ENCODE results near the gene MVD.

The MVD gene

DNA sequence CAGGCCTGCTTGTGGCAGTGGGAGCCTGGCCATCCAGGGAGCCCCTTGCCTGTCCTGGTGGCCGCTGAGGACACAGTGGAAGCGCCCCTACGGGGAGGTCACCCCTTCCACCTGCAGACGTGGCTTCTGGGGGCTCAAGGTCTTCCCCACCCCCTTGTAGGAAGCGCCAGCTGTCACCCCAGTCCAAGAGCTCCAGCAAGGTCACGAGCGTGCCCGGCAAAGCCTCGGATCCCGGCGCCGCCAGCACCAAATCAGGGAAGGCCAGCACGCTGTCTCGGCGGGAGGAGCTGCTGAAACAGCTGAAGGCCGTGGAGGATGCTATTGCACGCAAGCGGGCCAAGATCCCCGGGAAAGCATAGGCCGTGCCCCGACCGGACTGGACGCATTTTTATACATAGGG lies 31.9 kb downstream of the MVD start:
- H3K4me3 ChIP-seq (ENCODE audit: low read depth, low read length), result no peak overlapping the region
- no peaks in the 10 kb centered on the region for H3K9me3 ChIP-seq (ENCODE audit: control insufficient read depth, insufficient read depth, low read length)
- H3K9ac ChIP-seq (ENCODE audit: low read depth, low read length), result no peak overlapping the region
- peaks cover 27% of the 10 kb centered on the region for H3K36me3 ChIP-seq (ENCODE audit: control insufficient read depth, insufficient read depth, low read length)
- H3K27me3 ChIP-seq (ENCODE audit: control insufficient read depth, insufficient read depth, low read length), result no peaks in the 10 kb centered on the region
- H3K4me1 ChIP-seq (ENCODE audit: control insufficient read depth, insufficient read depth, low read length), result no peaks in the 10 kb centered on the region

DNA sequence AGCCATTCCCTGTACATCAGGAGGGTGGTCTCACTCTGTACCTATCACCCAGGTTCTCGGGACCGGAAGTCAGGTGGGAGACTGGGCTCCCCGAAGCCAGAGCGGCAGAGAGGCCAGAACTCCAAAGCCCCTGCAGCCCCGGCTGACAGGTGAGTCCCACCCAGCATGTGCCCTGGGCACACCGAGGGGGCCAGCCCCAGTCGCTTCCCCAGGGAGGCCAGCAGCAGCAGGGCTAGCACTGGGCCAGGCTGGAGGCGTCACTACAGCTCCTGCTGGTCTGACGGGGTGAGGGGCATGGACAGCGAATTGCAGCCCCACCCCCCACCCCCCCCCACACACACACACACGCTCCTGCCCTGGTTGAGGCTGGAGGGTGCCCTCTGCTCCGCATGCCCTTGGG lies 32.5 kb downstream of the MVD start:
- Histone ChIP-seq H3K36me3 (ENCODE audit: control insufficient read depth, insufficient read depth, low read length) (peaks cover 27% of the 10 kb centered on the region), H3K9ac (ENCODE audit: low read depth, low read length) (no peak overlapping the region), H3K4me1 (ENCODE audit: control insufficient read depth, insufficient read depth, low read length) (no peaks in the 10 kb centered on the region), H3K9me3 (ENCODE audit: control insufficient read depth, insufficient read depth, low read length) (no peaks in the 10 kb centered on the region), H3K4me3 (ENCODE audit: low read depth, low read length) (no peak overlapping the region), H3K27me3 (ENCODE audit: control insufficient read depth, insufficient read depth, low read length) (no peaks in the 10 kb centered on the region)

DNA sequence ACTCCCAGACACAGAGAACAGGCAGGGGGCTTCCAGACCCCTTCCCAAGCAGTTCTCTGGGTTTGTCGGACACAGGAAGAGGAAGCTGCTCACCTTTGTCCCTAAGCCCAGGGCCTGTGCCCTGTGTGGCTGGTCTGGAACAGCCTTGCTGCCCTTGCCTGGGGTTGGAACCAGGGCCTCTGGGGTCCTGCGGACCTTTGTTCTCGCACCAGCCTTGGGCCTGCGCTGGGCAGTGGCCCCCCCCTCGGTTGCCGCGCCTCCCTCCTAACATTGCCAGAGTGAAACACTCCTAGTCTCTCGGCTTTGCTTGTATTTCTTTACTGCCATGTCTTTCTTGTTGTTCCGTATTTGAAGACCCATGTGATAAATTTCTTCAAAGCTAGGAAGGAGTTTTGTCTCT lies 33.1 kb downstream of the MVD start:
- Histone ChIP-seq H3K4me3 (ENCODE audit: low read depth, low read length) (no peak overlapping the region), H3K4me1 (ENCODE audit: control insufficient read depth, insufficient read depth, low read length) (no peaks in the 10 kb centered on the region), H3K27me3 (ENCODE audit: control insufficient read depth, insufficient read depth, low read length) (no peaks in the 10 kb centered on the region), H3K9ac (ENCODE audit: low read depth, low read length) (no peak overlapping the region), H3K36me3 (ENCODE audit: control insufficient read depth, insufficient read depth, low read length) (peaks cover 33% of the 10 kb centered on the region), H3K9me3 (ENCODE audit: control insufficient read depth, insufficient read depth, low read length) (no peaks in the 10 kb centered on the region)

DNA sequence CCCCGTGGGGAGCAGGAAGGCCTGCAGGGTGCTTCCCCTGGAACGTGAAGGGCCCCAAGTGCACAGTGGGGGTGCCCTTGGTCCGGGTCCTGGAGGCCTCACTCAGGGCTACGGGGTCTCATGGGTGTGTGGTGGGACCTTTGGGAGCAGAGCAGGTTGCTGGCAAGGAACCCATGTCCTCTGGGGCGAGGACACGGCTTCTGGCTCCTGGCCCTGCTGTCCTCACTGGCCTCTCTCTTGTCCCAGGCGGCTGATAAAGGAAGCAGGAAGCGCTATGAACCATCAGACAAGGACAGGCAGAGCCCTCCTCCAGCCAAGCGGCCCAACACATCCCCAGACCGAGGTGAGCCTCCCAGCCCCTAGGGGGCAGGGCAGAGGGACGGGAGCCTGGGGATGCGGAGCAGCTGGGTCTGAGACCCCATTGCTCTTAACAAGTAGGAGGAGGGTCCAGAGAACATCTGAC lies 34.3 kb downstream of the MVD start:
- H3K9ac ChIP-seq (ENCODE audit: low read depth, low read length), result no peak overlapping the region
- H3K4me3 ChIP-seq (ENCODE audit: low read depth, low read length), result no peak overlapping the region
- H3K9me3 ChIP-seq (ENCODE audit: control insufficient read depth, insufficient read depth, low read length), result no peaks in the 10 kb centered on the region
- no peaks in the 10 kb centered on the region for H3K4me1 ChIP-seq (ENCODE audit: control insufficient read depth, insufficient read depth, low read length)
- H3K27me3 ChIP-seq (ENCODE audit: control insufficient read depth, insufficient read depth, low read length), result no peaks in the 10 kb centered on the region
- peaks cover 45% of the 10 kb centered on the region for H3K36me3 ChIP-seq (ENCODE audit: control insufficient read depth, insufficient read depth, low read length)

DNA sequence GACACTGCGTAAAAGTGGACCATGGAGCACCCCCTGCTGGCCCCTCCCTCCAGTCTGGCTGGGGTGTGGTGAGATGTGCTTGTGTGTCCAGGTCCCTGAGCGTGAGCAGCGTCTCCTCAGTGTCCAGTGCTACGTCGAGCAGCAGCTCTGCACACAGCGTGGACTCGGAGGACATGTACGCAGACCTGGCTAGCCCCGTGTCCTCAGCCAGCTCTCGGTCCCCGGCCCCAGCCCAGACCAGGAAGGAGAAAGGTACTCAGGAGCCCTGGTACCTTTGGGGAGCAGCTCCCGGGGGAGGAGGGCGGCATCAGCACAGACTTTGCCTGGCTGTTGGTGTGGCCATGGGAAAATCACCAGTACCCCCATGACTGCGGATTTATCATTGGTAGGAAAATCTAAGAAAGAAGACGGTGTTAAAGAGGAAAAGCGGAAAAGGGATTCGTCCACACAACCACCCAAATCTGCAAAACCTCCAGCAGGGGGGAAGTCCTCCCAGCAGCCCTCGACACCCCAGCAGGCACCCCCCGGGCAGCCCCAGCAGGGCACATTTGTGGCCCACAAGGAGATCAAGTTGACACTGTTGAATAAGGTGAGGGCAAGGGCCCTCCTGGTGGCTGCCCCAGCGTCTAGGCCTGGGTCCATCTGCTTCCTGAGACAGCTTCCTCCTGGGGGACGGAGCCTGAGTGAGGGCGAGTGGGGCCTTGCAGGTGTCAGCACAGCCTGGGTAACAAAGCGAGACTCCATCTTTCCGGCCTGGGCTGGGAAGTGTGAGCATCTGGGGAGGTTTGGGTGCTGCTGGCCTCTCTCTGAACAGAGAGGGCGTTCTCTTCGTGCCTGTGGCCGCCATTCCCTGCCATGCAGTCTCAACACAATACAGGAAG lies 35.1 kb downstream of the MVD start:
- Histone ChIP-seq H3K9ac (ENCODE audit: low read depth, low read length) (no peak overlapping the region), H3K4me3 (ENCODE audit: low read depth, low read length) (no peak overlapping the region), H3K9me3 (ENCODE audit: control insufficient read depth, insufficient read depth, low read length) (no peaks in the 10 kb centered on the region), H3K36me3 (ENCODE audit: control insufficient read depth, insufficient read depth, low read length) (peaks cover 53% of the 10 kb centered on the region), H3K27me3 (ENCODE audit: control insufficient read depth, insufficient read depth, low read length) (no peaks in the 10 kb centered on the region), H3K4me1 (ENCODE audit: control insufficient read depth, insufficient read depth, low read length) (no peaks in the 10 kb centered on the region)

DNA sequence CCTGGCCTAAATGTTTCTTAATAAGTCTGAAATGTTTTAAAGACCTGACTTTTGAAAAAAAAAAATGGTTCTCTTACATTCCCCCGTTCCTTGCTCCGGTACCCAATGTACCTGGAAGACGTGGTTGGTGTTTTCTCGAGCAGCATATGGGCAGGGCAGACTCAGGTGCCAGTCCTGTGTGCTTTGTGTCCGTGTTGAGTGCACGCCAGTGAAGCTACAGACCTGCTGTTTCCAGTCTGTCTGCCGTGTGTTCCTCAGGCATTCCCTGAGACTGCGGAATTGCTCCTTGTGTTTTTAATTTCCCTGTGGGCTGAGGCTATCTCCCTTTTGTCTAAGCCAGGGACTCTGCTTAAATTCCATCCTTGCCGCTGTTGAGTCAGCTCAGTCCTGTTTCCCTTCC lies 36.2 kb downstream of the MVD start:
- Histone ChIP-seq H3K36me3 (ENCODE audit: control insufficient read depth, insufficient read depth, low read length) (peaks cover 56% of the 10 kb centered on the region), H3K4me1 (ENCODE audit: control insufficient read depth, insufficient read depth, low read length) (no peaks in the 10 kb centered on the region), H3K27me3 (ENCODE audit: control insufficient read depth, insufficient read depth, low read length) (no peaks in the 10 kb centered on the region), H3K4me3 (ENCODE audit: low read depth, low read length) (no peak overlapping the region), H3K9ac (ENCODE audit: low read depth, low read length) (no peak overlapping the region), H3K9me3 (ENCODE audit: control insufficient read depth, insufficient read depth, low read length) (no peaks in the 10 kb centered on the region)

DNA sequence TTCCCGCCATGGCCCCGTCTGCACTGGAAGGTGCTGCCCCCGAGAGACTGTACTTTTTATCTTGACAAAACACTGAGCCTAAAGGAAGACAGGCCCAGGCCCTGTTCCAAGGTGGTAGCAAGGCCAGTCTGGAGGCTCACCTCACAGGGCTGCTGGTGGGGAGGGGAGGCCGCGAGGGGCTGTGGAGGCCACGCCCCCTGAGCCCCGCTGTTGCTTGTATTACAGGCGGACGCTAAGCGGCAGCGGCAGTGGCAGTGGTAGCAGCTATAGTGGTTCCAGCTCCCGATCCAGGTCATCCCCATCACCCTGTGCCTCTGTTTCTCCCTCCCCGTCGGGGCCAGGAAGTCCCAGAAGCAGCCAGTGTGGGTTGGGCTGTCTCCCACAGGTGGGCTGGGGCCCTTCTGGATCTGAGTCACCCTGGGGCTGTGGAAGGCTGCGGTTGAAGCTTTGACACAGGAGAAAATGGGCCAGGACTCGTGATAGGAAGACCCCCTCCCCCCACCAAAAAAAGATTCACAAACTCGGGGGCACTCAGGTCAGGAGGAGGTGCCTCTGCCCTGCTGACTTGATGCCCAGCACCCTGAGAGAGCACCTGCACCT lies 37.8 kb downstream of the MVD start:
- H3K9me3 ChIP-seq (ENCODE audit: control insufficient read depth, insufficient read depth, low read length), result no peaks in the 10 kb centered on the region
- peaks cover 50% of the 10 kb centered on the region for H3K36me3 ChIP-seq (ENCODE audit: control insufficient read depth, insufficient read depth, low read length)
- H3K4me1 ChIP-seq (ENCODE audit: control insufficient read depth, insufficient read depth, low read length), result no peaks in the 10 kb centered on the region
- no peak overlapping the region for H3K9ac ChIP-seq (ENCODE audit: low read depth, low read length)
- H3K27me3 ChIP-seq (ENCODE audit: control insufficient read depth, insufficient read depth, low read length), result no peaks in the 10 kb centered on the region
- no peak overlapping the region for H3K4me3 ChIP-seq (ENCODE audit: low read depth, low read length)

DNA sequence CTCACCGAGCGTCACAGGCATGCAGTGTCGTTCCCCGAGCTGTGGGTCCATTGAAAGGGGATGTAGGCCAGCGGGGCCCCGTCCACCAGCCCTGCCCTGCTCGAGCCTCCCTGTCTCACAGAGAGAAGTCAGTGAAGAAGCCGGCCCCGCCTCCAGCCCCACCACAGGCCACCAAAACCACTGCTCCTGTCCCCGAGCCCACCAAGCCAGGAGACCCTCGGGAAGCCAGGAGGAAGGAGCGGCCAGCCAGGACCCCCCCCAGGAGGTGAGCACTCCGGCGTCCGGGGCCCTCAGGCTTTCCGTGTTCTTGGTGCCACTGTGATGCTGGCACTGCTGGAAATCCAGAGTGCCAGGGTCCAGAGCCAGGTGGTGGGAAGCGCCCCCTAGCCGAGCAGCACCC lies 38.4 kb downstream of the MVD start:
- Histone ChIP-seq H3K9me3 (ENCODE audit: control insufficient read depth, insufficient read depth, low read length) (no peaks in the 10 kb centered on the region), H3K4me3 (ENCODE audit: low read depth, low read length) (no peak overlapping the region), H3K4me1 (ENCODE audit: control insufficient read depth, insufficient read depth, low read length) (no peaks in the 10 kb centered on the region), H3K9ac (ENCODE audit: low read depth, low read length) (no peak overlapping the region), H3K27me3 (ENCODE audit: control insufficient read depth, insufficient read depth, low read length) (no peaks in the 10 kb centered on the region), H3K36me3 (ENCODE audit: control insufficient read depth, insufficient read depth, low read length) (peaks cover 50% of the 10 kb centered on the region)

DNA sequence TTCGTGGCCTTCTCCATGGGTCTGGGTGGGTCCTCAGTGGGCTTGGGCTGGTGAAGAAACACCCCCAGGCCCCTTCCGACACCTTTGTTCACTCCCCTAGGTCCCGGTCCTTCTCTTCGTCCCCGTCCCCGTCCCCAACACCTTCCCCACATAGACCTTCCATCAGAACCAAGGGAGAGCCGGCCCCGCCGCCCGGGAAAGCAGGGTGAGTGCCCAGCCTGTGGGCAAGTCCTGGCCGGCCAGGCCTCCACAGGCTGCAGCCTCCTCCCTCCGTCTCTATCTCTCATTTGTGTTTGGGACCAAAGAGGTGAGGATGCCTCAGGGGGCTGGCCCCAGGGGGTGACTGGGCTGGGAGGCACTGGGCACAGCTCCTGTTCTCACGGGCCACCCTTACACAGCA lies 39.0 kb downstream of the MVD start:
- Histone ChIP-seq H3K9ac (ENCODE audit: low read depth, low read length) (no peak overlapping the region), H3K4me3 (ENCODE audit: low read depth, low read length) (no peak overlapping the region), H3K36me3 (ENCODE audit: control insufficient read depth, insufficient read depth, low read length) (peaks cover 48% of the 10 kb centered on the region), H3K4me1 (ENCODE audit: control insufficient read depth, insufficient read depth, low read length) (no peaks in the 10 kb centered on the region), H3K27me3 (ENCODE audit: control insufficient read depth, insufficient read depth, low read length) (no peaks in the 10 kb centered on the region), H3K9me3 (ENCODE audit: control insufficient read depth, insufficient read depth, low read length) (no peaks in the 10 kb centered on the region)

DNA sequence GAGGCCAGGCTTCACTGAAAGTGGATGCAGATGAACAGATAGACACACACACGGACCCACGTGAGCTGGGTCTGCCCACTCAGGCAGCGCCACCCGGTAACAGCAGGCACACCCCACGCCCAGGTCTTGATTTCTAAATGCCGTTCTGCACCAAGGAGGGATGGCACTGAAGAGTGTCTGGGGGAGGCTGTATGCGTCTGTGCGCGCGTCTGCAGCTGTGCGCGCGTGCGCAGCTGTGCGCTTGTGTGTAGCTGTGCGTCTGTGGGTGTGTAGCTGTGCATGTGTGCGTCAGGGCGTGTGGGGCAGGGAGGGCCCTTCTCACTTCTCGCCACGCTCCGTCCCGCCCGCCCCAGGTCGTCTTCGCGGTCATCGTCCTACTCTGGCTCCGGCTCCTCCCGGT lies 40.0 kb downstream of the MVD start:
- Histone ChIP-seq H3K27me3 (ENCODE audit: control insufficient read depth, insufficient read depth, low read length) (no peaks in the 10 kb centered on the region), H3K4me3 (ENCODE audit: low read depth, low read length) (no peak overlapping the region), H3K9me3 (ENCODE audit: control insufficient read depth, insufficient read depth, low read length) (no peaks in the 10 kb centered on the region), H3K36me3 (ENCODE audit: control insufficient read depth, insufficient read depth, low read length) (peaks cover 48% of the 10 kb centered on the region), H3K4me1 (ENCODE audit: control insufficient read depth, insufficient read depth, low read length) (no peaks in the 10 kb centered on the region), H3K9ac (ENCODE audit: low read depth, low read length) (no peak overlapping the region)

DNA sequence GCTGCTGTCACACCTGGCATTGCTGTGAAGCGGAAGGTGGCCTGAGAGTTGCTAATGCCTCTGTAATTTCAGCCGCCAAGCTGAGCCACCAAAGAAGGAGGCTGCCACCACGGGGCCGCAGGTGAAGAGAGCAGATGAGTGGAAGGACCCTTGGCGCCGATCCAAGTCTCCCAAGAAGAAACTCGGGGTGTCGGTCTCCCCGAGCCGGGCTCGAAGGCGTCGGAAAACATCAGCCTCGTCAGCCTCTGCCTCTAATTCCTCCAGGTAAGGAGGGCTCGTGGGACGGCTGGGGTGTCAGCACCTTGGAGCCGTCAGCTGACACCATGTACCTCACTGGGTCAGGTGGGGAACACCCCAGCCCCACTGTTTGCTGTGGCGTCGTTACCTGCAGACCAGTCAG lies 40.8 kb downstream of the MVD start:
- Histone ChIP-seq H3K4me1 (ENCODE audit: control insufficient read depth, insufficient read depth, low read length) (no peaks in the 10 kb centered on the region), H3K27me3 (ENCODE audit: control insufficient read depth, insufficient read depth, low read length) (no peaks in the 10 kb centered on the region), H3K9me3 (ENCODE audit: control insufficient read depth, insufficient read depth, low read length) (no peaks in the 10 kb centered on the region), H3K4me3 (ENCODE audit: low read depth, low read length) (no peak overlapping the region), H3K9ac (ENCODE audit: low read depth, low read length) (no peak overlapping the region), H3K36me3 (ENCODE audit: control insufficient read depth, insufficient read depth, low read length) (peaks cover 41% of the 10 kb centered on the region)
